ENCODE results near the gene KDSR.

- TF ChIP-seq CTCF (conservative IDR thresholded peaks at IDR 0.05 in 1 of 2, IDR thresholded peaks at IDR 0.05 in 1 of 2; ENCODE audit: extremely low read depth in 1 of 2, insufficient read depth in 1 of 2, low read depth in 1 of 2, low read length in 2 of 2) (no peak), EZH2 (IDR thresholded peaks at IDR 0.05; ENCODE audit: borderline replicate concordance, low read length) (no peak)
Observed at GRCh38 chr18:63283305-63284094, 83.5 kb downstream of the KDSR start.
